GM18861 (cell line): ENCODE results near the gene PPP1R12B.
"Not testable (repeated sequence)": the region's sequence is repeated elsewhere in the genome, so short reads cannot be mapped to it uniquely, and the experiment has no call there.

ENCODE experiments used
- ATAC-seq: cut with Tn5 transposase; IDR thresholded peaks from one replicate; pipeline ENCODE4 v1.9.1; 2021; ENCODE audit not compliant: unreplicated experiment

PPP1R12B gene

GRCh38 chr1:202551683-202552082 is 203.2 kb downstream of the PPP1R12B start:
- no peak for ATAC-seq

- ATAC-seq: not testable (repeated sequence)
Observed at GRCh38 chr1:202552615-202553014, 204.1 kb downstream of the PPP1R12B start.

DNA sequence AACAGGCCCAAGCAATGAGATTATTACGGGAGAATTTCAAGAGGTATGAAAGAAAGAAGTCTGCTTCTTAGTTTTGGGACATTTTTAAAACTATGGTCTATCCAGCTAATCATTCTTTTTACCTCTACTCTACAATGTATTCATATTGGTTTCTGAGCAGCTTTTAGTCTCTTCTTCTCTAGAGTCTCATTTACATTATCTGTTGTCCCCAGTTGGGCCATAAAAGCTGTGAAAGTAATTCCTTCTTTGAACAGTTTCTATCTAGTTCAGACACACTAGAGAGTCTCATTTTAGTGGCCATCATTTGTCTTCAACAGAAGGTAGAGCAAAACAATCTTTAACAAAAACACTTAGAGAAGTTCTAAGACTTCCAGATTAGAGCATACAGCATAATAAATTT is 204.6 kb downstream of the PPP1R12B start:
- not testable (repeated sequence) for ATAC-seq

DNA sequence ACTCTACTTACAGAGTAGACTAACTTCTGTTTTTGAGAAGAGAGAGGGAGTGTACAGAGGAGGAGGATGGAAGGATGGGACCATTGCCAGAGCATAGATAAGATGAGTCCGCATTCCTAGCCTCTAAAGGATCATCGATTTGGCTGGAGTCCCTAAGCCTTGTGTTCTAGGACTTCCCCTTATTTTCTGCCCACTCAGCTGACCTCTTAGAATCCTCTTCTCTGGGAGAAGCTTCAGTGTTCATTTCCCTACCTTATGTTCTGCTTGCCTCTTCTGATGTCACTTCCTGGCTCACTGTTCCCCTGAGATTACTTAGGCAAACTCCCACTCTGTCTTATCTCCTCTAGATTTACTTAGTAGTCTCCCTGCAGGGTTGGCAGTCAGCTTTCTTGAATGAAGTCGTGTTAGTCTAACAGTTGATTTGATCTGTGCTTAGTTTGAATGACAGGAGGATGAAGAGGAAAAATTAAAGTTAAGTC is 205.1 kb downstream of the PPP1R12B start:
- peak; percentile 70 for ATAC-seq

DNA sequence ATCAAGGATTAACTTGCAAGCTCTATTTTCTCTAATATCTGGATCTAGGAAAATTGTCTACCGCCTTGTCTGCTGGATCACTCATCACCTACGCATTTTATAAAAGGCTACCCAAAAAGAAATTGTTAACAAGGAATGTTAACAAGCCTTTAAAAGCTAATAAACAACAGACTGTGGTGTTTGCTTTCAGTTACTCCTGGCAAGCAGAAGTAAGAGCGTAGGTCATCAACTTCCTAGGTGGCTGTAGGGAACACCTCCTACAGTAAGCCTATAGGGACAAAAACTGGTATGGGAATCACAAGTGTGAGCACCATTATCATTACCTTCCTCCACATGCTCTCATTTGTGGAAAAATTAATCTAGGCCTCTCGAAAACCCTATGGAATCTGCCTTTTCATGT is 206.1 kb downstream of the PPP1R12B start:
- ATAC-seq: not testable (repeated sequence)

DNA sequence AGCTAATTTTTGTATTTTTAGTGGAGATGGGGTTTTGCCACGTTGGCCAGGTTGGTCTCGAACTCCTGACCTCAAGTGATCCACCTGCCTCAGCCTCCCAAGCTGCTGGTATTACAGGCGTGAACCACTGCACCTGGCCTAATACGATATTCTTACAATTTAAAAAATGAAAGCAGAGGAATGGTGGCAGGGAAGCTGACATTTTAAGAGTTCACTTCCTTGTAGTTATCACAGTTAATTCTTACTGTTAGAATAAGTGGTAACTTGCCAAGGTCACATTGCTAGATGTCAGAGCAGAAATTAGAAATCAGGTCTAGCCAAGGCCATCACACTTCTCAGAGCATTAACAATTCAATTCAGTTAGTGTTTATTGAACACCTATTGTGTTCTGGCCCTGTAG is 207.5 kb downstream of the PPP1R12B start:
- ATAC-seq: not testable (repeated sequence)

DNA sequence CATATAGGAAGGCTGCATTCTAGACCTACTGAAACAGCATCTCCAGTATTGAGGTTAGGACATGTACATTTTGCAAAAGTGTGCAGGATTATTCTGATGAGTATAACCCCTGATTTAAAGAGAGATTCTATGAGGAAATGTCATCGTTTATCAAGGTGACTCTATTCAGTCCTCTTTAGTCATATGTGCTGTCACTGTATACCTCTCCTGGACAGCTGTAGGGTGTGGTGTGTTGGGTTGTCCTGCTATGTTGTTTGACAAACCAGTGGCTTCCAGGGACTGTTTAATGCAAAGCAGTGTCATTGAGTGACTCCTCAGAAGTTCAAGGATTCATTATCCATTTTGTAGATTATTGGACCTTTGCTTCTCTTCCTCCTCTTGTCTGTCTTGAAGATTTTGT is 209.2 kb downstream of the PPP1R12B start:
- ATAC-seq: not testable (repeated sequence)

DNA sequence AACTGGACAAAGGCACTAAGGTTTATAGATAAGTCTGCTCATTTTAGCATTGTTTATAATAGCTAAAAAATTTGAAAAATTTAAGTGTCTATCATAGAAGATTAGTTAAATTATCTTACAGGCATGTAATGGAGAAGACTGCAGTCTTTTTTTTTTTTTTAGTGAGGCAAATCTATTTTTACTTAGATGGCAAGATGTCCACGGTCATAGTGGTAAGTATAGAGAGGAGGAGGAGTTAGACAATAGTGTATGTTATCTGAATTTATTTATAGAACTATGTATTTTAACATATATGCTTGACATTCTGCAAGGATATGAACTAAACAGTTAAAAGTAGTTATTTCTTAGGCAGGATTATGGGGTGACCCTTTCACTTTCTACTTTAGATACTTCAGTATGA is 212.7 kb downstream of the PPP1R12B start:
- ATAC-seq: no peak

DNA sequence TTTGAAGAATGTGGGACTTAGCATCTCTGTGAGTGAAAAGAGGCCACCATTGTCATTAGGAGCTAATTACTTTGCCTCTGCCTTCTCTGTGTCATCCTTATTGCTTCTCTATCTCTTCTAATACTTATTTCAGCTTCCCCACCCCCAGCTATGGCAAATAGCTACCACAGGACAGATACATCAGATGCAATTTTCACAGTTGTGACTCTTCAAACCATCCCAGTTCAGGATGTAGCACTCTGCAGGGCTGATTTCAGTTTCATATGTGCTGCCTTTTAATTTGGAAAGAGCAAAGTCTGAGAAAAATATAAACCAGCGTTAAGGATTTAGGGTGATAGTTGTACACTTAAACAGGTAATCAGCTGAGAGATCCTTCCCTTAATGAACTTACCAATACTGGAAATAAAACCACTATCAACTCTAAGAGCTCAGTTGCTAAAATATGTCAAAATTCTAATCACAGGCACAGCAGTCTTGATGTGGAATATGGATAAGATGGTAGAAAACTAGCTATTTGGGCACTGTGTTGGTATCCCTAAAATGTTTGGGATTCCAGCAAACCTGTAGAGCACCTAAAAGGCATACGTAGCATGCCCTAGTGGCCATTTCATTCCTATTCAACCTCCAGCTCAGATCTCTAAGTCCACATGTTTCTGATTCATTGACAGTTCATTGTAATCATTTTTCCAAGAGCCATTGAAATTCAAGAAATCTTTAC is 213.4 kb downstream of the PPP1R12B start:
- ATAC-seq: no peak

- ATAC-seq: no peak
Observed at GRCh38 chr1:202562444-202563060, 214.1 kb downstream of the PPP1R12B start.

DNA sequence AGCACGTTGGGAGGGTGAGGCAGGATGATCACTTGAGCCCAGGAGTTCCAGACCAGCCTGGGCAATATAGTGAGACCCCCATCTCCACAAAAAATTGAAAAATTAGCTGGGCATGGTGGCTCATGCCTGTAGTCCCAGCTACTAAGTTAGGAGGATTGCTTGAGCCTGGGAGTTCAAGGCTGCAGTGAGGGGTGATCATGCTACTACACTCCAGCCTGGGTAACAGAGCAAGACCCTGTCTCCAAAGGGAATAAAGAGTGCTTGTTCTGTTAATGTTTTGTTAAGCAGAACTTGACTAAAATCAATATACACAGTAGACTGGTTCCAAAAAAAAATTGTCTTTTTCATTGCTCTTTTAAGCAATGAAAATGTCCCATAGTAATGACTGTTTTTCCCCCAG is 215.3 kb downstream of the PPP1R12B start:
- ATAC-seq: no peak

DNA sequence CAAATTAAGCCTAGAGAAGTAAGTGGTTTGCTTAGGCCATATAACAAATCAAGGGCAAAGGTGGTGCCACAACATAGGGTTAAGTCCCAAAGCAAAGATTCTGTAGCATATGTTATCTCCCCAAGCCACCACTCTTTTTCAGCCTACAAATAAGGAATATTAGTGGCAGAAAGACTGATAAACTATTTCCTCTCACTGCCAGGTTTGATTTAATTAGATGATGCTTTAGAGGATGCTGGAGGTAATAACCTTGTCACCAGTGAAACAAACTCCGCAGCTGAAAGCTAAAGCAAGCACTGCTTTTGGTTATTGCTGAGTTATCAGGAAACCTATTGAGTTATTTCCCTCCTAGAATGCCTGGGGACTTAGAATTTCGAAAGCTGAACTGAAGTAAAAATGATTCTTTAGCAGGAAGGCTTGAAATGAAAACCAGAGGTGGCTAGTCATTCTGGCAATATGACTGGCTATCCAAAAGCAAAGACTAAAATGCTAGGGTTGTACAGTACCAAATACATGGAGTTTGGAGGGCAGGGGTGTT is 216.5 kb downstream of the PPP1R12B start:
- ATAC-seq: no peak

DNA sequence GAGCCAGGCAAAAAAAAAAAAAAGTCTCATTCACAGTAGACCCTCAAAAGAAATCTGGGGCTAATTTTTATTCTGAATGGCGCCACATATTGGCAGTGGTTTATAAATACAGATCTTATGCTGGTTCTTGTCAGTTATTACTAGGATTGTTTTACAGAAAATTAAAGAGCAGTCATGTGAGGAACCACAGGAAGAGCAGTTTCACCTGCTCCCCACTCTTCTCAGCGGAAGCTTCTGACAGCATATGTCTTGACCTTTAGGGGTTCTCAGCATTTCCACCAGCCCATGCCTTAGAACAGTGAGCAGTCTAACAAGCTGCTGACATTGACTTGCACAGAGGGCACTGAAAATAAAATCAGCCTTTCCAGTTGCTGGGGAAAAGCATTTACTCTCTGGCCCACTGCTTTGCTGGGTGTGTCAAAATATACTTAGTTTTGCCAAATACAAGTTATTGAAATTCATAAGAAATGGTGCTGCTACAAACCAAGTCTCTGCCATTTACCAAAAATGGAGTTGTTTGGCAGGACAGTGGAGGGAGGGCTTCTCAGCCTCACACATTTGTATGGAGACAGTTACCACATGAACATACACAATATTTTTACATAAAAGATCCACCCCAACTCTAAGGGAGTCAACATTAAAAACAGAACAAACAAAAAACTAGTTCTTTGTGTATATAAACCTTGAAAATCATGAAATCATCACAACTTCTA is 217.5 kb downstream of the PPP1R12B start:
- ATAC-seq: peak; percentile 88

DNA sequence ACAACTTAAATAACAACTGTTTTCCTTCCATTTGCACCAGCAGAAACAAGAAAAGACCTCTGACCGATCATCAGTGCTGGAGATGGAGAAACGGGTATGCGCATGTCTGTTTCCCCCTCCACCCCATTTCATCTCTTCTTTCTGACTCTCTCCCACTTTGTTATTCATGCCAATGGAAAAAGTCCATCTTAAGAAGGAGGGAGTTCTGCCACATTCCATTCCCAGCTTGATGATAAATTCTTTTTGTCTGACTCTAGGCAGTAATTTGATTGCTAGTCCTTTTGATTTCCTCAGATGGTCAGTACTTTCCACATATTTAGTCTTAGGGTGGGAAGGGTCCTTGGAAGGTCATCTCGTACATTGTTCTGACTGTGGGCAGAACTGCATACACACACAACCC is 219.2 kb downstream of the PPP1R12B start:
- no peak for ATAC-seq

- ATAC-seq: no peak
Observed at GRCh38 chr1:202568410-202568809, 219.9 kb downstream of the PPP1R12B start.

GRCh38 chr1:202568826-202569225 is 220.3 kb downstream of the PPP1R12B start:
- ATAC-seq: no peak

GRCh38 chr1:202569393-202570322 is 221.2 kb downstream of the PPP1R12B start:
- no peak for ATAC-seq

DNA sequence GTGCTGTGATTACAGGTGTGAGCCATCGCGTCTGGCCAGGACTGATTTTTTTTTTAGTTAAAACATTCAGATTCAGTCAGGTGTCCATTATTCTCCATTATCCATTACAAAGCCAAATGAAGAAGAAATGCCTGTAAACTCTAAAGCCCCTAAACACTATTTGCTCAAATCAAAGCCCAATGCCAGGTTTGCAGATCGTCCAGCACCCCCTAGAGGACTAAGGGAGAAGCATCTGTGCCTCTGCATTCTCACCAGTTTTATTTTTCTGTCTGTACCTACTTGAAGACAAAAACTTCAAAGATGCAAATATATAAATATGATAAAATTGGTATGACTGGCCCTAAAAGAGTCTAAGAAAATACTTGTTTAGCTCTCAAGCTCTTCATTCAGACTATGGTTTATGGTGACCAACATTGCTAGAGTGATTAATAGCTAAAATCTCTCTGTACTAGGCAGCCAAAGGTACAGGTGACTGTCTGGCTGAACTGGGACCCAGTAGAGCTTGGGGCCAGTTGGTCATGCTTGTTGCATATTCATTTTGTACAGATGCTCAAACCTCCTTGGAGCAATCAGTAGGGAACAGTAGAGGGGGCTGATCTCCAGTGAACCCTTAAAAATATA is 223.3 kb downstream of the PPP1R12B start:
- ATAC-seq: no peak

DNA sequence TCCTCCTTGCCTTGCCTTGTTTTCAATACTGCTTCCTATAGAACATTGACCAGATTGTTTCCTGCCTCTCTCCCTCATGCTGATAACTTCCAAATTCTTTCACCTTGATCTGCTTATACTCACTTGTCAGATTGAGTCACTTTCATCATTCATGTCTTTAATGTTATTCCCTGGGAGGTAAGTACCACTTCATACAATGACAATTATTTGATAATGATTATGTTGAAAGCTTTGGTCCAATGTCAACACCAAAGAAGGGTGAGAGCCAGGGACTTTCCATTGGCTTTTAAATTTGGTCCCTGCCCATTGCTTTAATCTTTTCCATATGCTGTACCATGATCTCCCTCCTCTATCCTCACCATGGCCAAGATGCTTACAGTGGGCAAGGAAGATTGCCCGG is 224.4 kb downstream of the PPP1R12B start:
- no peak for ATAC-seq
